SU-DHL-6 (cell line): ENCODE data around the gene PRR15.

Experiments
- CTCF ChIP-seq: fragments of 200-600 bp; sonication (generic); IDR thresholded peaks from one replicate; pipeline ENCODE4 v1.5.1; 2017; ENCODE audit warnings: antibody characterized with exemption, mild to moderate bottlenecking, low read length, moderate library complexity; ENCODE audit not compliant: insufficient read depth, poor library complexity, severe bottlenecking
- EZH2phosphoT487 ChIP-seq: fragments of 200-600 bp; sonication (generic), shearing (Covaris generic); conservative IDR thresholded peaks from 2 replicates; pipeline ENCODE4 v1.6.1; 2018; ENCODE audit warnings: mild to moderate bottlenecking, antibody characterized with exemption, low read length, moderate library complexity, mixed read lengths

- TF ChIP-seq CTCF (no peak), EZH2phosphoT487 (no peak)
These were observed 2.0 kb downstream of the PRR15 start for GRCh38 chr7:29565634-29565981.
